GM12878 (cell line): Measurements from ENCODE around the gene WWOX. TPM values are rescaled to one million over a fixed set of nuclear protein-coding genes. Genes with fewer than 3 reads are reported as not detected.

Experiments used
- ATAC-seq: fragments of 200-7000 bp; cut with Tn5 transposase; 3 replicates; pipeline ENCODE4 v1.9.1; 2020; ENCODE audit warnings: mild to moderate bottlenecking, moderate library complexity
- BruUV-seq: library from RNA; stranded (reverse); fragments of 400-500 nt; replicated peaks from 2 replicates; lab custom pipeline; 2021; lab: Mats Ljungman, UMichigan
- CTCF ChIA-PET: fragments of 300-600 bp; sonication (Branson Sonifier 250); formaldehyde crosslinking; extraction: SDS; loops from one replicate; lab custom pipeline; 2021; ENCODE audit warnings: inconsistent platforms; lab: Yijun Ruan, JAX
- POLR2A ChIA-PET: fragments of 350-600 bp; formaldehyde crosslinking; extraction: SDS; loops from one replicate; lab custom pipeline; 2021; ENCODE audit warnings: inconsistent platforms; lab: Charles Lee
- RAD21 ChIA-PET: fragments of 300-600 bp; sonication (Branson Sonifier 250); formaldehyde crosslinking; loops from one replicate; lab custom pipeline; 2023; ENCODE audit warnings: antibody characterized with exemption; ENCODE audit not compliant: unreplicated experiment; lab: Charles Lee
- SMC1A ChIA-PET: fragments of 300-600 bp; sonication (Branson Sonifier 250); formaldehyde crosslinking; loops from one replicate; lab custom pipeline; 2023; ENCODE audit not compliant: unreplicated experiment, uncharacterized antibody; lab: Charles Lee
- DNase-seq: peaks from one replicate; pipeline ENCODE4 v3.0.0-alpha.2; 2011; ENCODE audit warnings: low read depth, low spot score
- FAIRE-seq: peaks from 3 replicates; lab custom pipeline; 2011; peaks lifted over from hg19 to GRCh38; lab: Jason Lieb, UNC
- H2AFZ ChIP-seq: 2 replicates; pipeline ENCODE4 v1.6.0; 2011; ENCODE audit warnings: low read depth, low read length, control low read depth; ENCODE audit not compliant: control insufficient read depth
- H3K27ac ChIP-seq: 2 replicates; pipeline ENCODE4 v1.5.1; 2011; ENCODE audit warnings: control low read depth; ENCODE audit not compliant: control insufficient read depth, insufficient read depth
- H3K27me3 ChIP-seq, 2 experiments: replicated peaks in 1 of 2; 2 replicates each; pipeline versions ENCODE4 v1.6.0 to v1.6.1; 2011; ENCODE audit warnings: low read length in 1 of 2; ENCODE audit not compliant: control insufficient read depth in 2 of 2, insufficient read depth in 2 of 2
- H3K36me3 ChIP-seq, 2 experiments: 2 replicates each; pipeline ENCODE4 v1.5.1; 2011; ENCODE audit warnings: low read length in 1 of 2; ENCODE audit not compliant: control insufficient read depth in 2 of 2, insufficient read depth in 2 of 2
- H3K4me1 ChIP-seq: 2 replicates; pipeline ENCODE4 v1.6.1; 2011; ENCODE audit warnings: mild to moderate bottlenecking, low read length, moderate library complexity, mixed read lengths; ENCODE audit not compliant: control insufficient read depth, insufficient read depth
- H3K4me2 ChIP-seq: 2 replicates; pipeline ENCODE4 v1.6.0; 2011; ENCODE audit warnings: control low read depth; ENCODE audit not compliant: control insufficient read depth, insufficient read depth
- H3K4me3 ChIP-seq: fragments of 200-600 bp; sonication (generic); 2 replicates; pipeline ENCODE4 v1.5.1; 2016
- H3K79me2 ChIP-seq: 2 replicates; pipeline ENCODE4 v1.6.0; 2011; ENCODE audit warnings: low read length; ENCODE audit not compliant: control insufficient read depth, insufficient read depth
- H3K9ac ChIP-seq: 2 replicates; pipeline ENCODE4 v1.8.0; 2011; ENCODE audit warnings: low read length, control low read depth, mixed read lengths; ENCODE audit not compliant: control insufficient read depth, insufficient read depth
- H3K9me3 ChIP-seq: replicated peaks from 3 replicates; pipeline ENCODE4 v1.5.1; 2011; ENCODE audit warnings: mild to moderate bottlenecking, low read length; ENCODE audit not compliant: control insufficient read depth, insufficient read depth
- H4K20me1 ChIP-seq: 2 replicates; pipeline ENCODE4 v1.6.0; 2011; ENCODE audit not compliant: control insufficient read depth, insufficient read depth
- ATF3 ChIP-seq: IDR thresholded peaks from 2 replicates; pipeline ENCODE4 v1.6.1; 2011; ENCODE audit warnings: low read depth, mild to moderate bottlenecking, low read length, moderate library complexity, borderline replicate concordance; ENCODE audit errors: extremely low read depth
- HSF1 ChIP-seq: fragments of 150-350 bp; IDR thresholded peaks from 2 replicates; pipeline ENCODE4 v1.6.1; 2014; ENCODE audit warnings: mild to moderate bottlenecking, low read depth, low read length
- IKZF1 ChIP-seq: fragments of 450-650 bp; conservative IDR thresholded peaks from 2 replicates; pipeline ENCODE4 v1.6.1; 2017; ENCODE audit warnings: antibody characterized with exemption, mild to moderate bottlenecking
- MEF2A ChIP-seq: IDR thresholded peaks from 2 replicates; pipeline ENCODE4 v1.6.1; 2011; ENCODE audit warnings: low read depth, mild to moderate bottlenecking, low read length, moderate library complexity; ENCODE audit not compliant: insufficient read depth
- NFIC ChIP-seq: IDR thresholded peaks from 2 replicates; pipeline ENCODE4 v1.6.1; 2012; ENCODE audit warnings: low read depth, mild to moderate bottlenecking, inconsistent platforms, low read length, moderate library complexity
- POLR2AphosphoS5 ChIP-seq: IDR thresholded peaks from 2 replicates; pipeline ENCODE4 v1.6.1; 2011; ENCODE audit warnings: mild to moderate bottlenecking, low read length, inconsistent platforms
- RAD21 ChIP-seq: IDR thresholded peaks from 2 replicates; pipeline ENCODE4 v1.6.1; 2011; ENCODE audit warnings: mild to moderate bottlenecking, low read depth, low read length, moderate library complexity; ENCODE audit not compliant: insufficient read depth
- SREBF1 ChIP-seq: IDR thresholded peaks from 2 replicates; pipeline ENCODE4 v1.6.1; 2012; ENCODE audit warnings: mild to moderate bottlenecking, low read length
- SRF ChIP-seq, 2 experiments: IDR thresholded peaks; 2 replicates each; pipeline ENCODE4 v1.6.1; 2011; ENCODE audit warnings: low read depth in 2 of 2, low read length in 2 of 2, mild to moderate bottlenecking in 1 of 2, moderate library complexity in 1 of 2
- SUPT20H ChIP-seq: IDR thresholded peaks from 2 replicates; pipeline ENCODE4 v1.6.1; 2011; ENCODE audit warnings: low read depth, mild to moderate bottlenecking, low read length, moderate library complexity, borderline replicate concordance; ENCODE audit not compliant: control insufficient read depth
- WGBS: methylation state at CpG from one replicate; pipeline ENCODE4 v1.1.6; 2016; ENCODE audit warnings: low lambda C conversion rate; ENCODE audit not compliant: insufficient replicate concordance, insufficient coverage; ENCODE audit errors: missing lambda C conversion rate; 5-methylcytosine and 5-hydroxymethylcytosine counted together
- in situ Hi-C: fragments of 300-500 bp; cut with MboI; formaldehyde crosslinking; loops from 9 replicates; pipeline ENCODE4 v1.14.3; 2018; ENCODE audit warnings: mixed read lengths
- intact Hi-C: fragments of 100-400 bp; cut with micrococcal nuclease; formaldehyde crosslinking; loops from one replicate; pipeline ENCODE4 v1.14.2; 2022; ENCODE audit not compliant: unreplicated experiment
- polyA plus RNA-seq, 11 experiments: library from polyadenylated mRNA; depleted of rRNA in 4 of 11; unstranded in 6 of 11; stranded (reverse) in 5 of 11; fragments of >200 nt; fragmentation: Nextera tagmentation in 4 of 11; fragmentation: Illumina TruSeq in 1 of 11; extraction: Ambion mirVana in 4 of 11; extraction: Trizol in 1 of 11; gene quantifications; 1 replicate in 1 of 11; 2 replicates in 10 of 11; pipeline versions ENCODE4 v1.2.1 to v1.2.3, GENCODE V29; 2011 to 2016; ENCODE audit warnings: inconsistent platforms in 2 of 11, missing spikeins in 2 of 11, low read depth in 1 of 11
- total RNA-seq, 4 experiments: library from RNA; depleted of rRNA in 3 of 4; stranded (reverse); fragments of >200 nt in 3 of 4; fragmentation: Illumina TruSeq in 1 of 4; extraction: Trizol in 1 of 4; gene quantifications; 2 replicates each; pipeline versions ENCODE4 v1.2.1 to v1.2.3, GENCODE V29; 2013 to 2021

The WWOX gene
- total and polyA plus RNA-seq, 10 of the 15 experiments (the other 5 are each of a cell fraction or from before 2014, with no cell fraction given), result 2.8 to 24.4 (median 17.8) TPM

- CTCF ChIA-PET, result no interaction called here
- Histone ChIP-seq H2AFZ (no peak overlapping the region), H3K4me2 (no peak overlapping the region), H3K36me3 (no peaks in the 10 kb centered on the region), H3K4me3 (no peak overlapping the region), H3K27ac (no peak overlapping the region), H4K20me1 (no peaks in the 10 kb centered on the region), H3K4me1 (no peaks in the 10 kb centered on the region), H3K9me3 (peaks cover 2% of the 10 kb centered on the region; the same call in 1 of the 3 replicates), H3K9ac (no peak overlapping the region), H3K27me3 (no peaks in the 10 kb centered on the region; a peak in 2 of 4 replicates), H3K79me2 (no peaks in the 10 kb centered on the region)
- no peak for FAIRE-seq
- no peak for TF ChIP-seq MEF2A
- TF ChIP-seq POLR2AphosphoS5, result no peak
- TF ChIP-seq SUPT20H, result no peak
- no peak for TF ChIP-seq SRF (IDR thresholded peaks at IDR 0.05; ENCODE audit: low read depth in 2 of 2, low read length in 2 of 2)
- TF ChIP-seq ATF3, result no peak
- no peak for TF ChIP-seq HSF1
- TF ChIP-seq SREBF1, result no peak
- TF ChIP-seq NFIC, result no peak
- TF ChIP-seq IKZF1, result no peak
- no peak for TF ChIP-seq RAD21
- POLR2A ChIA-PET, result no interaction called here
- RAD21 ChIA-PET, result no interaction called here
- ATAC-seq, result no peak
- intact Hi-C loops, result no loop called here
- BruUV-seq, result no TSS peak
- SMC1A ChIA-PET, result interaction anchor here (1.2 kb wide), 1 partner anchor 11 kb away, joined by 3 read pairs; no protein-coding TSS in a partner anchor
- in situ Hi-C loops, result no loop called here
- DNase-seq, result no peak
- 6% methylated on average over 13 of the region's 13 CpGs for WGBS
Measured at GRCh38 chr16:79188115-79188738, 1088.8 kb downstream of the WWOX start.
